Prostate gland (tissue), 2 donors: ENCODE results near the gene PIGR. TPM values are rescaled to one million over a fixed set of nuclear protein-coding genes. Genes with fewer than 3 reads are reported as not detected.

Source experiments
- DNase-seq: peaks from one replicate; pipeline ENCODE4 v3.0.0-alpha.2; 2019; ENCODE audit warnings: low spot score
- H3K27ac ChIP-seq, 2 donors: fragments of 200-600 bp; sonication (generic); 2 replicates each; pipeline ENCODE4 v1.5.1; 2017 to 2019
- H3K27me3 ChIP-seq: fragments of 200-600 bp; sonication (generic); replicated peaks from 2 replicates; pipeline ENCODE4 v1.5.1; 2019; ENCODE audit not compliant: insufficient read depth
- H3K36me3 ChIP-seq, 2 donors: fragments of 200-600 bp; sonication (generic); 1 replicate in 1 of 2; 2 replicates in 1 of 2; pipeline versions ENCODE4 v1.5.1 to v1.8.1; 2017 to 2019
- H3K4me1 ChIP-seq: fragments of 200-600 bp; sonication (generic); replicated peaks from 2 replicates; pipeline ENCODE4 v1.5.1; 2019
- H3K4me3 ChIP-seq, 2 donors: fragments of 200-600 bp; sonication (generic); 2 replicates each; pipeline ENCODE4 v1.5.1; 2017 to 2019
- H3K9me3 ChIP-seq: fragments of 200-600 bp; sonication (generic); 2 replicates; pipeline ENCODE4 v1.5.1; 2017
- CTCF ChIP-seq, 4 experiments: fragments of 200-600 bp in 2 of 4; fragments of 450-650 bp in 2 of 4; sonication (generic) in 2 of 4; IDR thresholded peaks; 1 replicate in 3 of 4; 2 replicates in 1 of 4; pipeline ENCODE4 v1.5.1; 2016 to 2019; ENCODE audit warnings: antibody characterized with exemption in 4 of 4, mild to moderate bottlenecking in 2 of 4, moderate library complexity in 2 of 4
- POLR2A ChIP-seq: fragments of 450-650 bp; IDR thresholded peaks from one replicate; pipeline ENCODE4 v1.6.1; 2016; ENCODE audit warnings: antibody characterized with exemption, mild to moderate bottlenecking
- POLR2AphosphoS5 ChIP-seq: sonication (generic); formaldehyde crosslinking; IDR thresholded peaks from one replicate; pipeline ENCODE4 v1.6.1; 2017; ENCODE audit warnings: antibody characterized with exemption
- WGBS: methylation state at CpG from one replicate; pipeline ENCODE4 v1.1.5; 2018; 5-methylcytosine and 5-hydroxymethylcytosine counted together
- intact Hi-C: fragments of 100-400 bp; cut with DNase I; formaldehyde crosslinking; loops from one replicate; pipeline ENCODE4 v1.14.2; 2022
- total RNA-seq, 2 donors: library from RNA; depleted of rRNA; stranded (reverse); fragments of >200 nt; gene quantifications; one replicate each; pipeline ENCODE4 v1.1.0, GENCODE V29; 2016

Gene PIGR
- total RNA-seq, 2 donors from 2014 or later = 1.9 to 91.7 TPM

- no peaks in the 10 kb centered on the region for H3K27me3 ChIP-seq
- no peak for DNase-seq
- no peaks in the 10 kb centered on the region for H3K4me1 ChIP-seq
- 100% methylated on average over 1 of the region's 1 CpG for WGBS
- no peaks in the 10 kb centered on the region for H3K36me3 ChIP-seq
- intact Hi-C loops = no loop called here
- no peak overlapping the region for H3K27ac ChIP-seq
- H3K4me3 ChIP-seq = no peak overlapping the region
- H3K9me3 ChIP-seq = no peaks in the 10 kb centered on the region
- TF ChIP-seq POLR2A = no peak
- TF ChIP-seq CTCF (IDR thresholded peaks at IDR 0.05) = no peak
- TF ChIP-seq POLR2AphosphoS5 = no peak
Observed at GRCh38 chr1:206883160-206883559, 63.1 kb downstream of the PIGR start.

GRCh38 chr1:206882555-206882954 lies 63.7 kb downstream of the PIGR start:
- H3K9me3 ChIP-seq = no peaks in the 10 kb centered on the region

GRCh38 chr1:206880314-206880713 lies 66.0 kb downstream of the PIGR start:
- no peak for DNase-seq
- Histone ChIP-seq H3K4me1 (no peaks in the 10 kb centered on the region), H3K27ac (no peak overlapping the region), H3K27me3 (no peaks in the 10 kb centered on the region), H3K4me3 (no peak overlapping the region), H3K36me3 (no peaks in the 10 kb centered on the region), H3K9me3 (no peaks in the 10 kb centered on the region)
- 88% methylated on average over 3 of the region's 3 CpGs for WGBS
- TF ChIP-seq POLR2AphosphoS5 (no peak), CTCF (IDR thresholded peaks at IDR 0.05) (no peak), POLR2A (no peak)
- intact Hi-C loops = no loop called here

More at GRCh38 chr1:206882555-206882954, 63.7 kb downstream of the PIGR start:
- no peak for DNase-seq
- TF ChIP-seq POLR2AphosphoS5 (no peak), POLR2A (no peak), CTCF (IDR thresholded peaks at IDR 0.05) (no peak)
- intact Hi-C loops = no loop called here
- 85% methylated on average over 3 of the region's 3 CpGs for WGBS
- no peak overlapping the region for H3K27ac ChIP-seq
- no peaks in the 10 kb centered on the region for H3K4me1 ChIP-seq
- no peak overlapping the region for H3K4me3 ChIP-seq
- H3K27me3 ChIP-seq = no peaks in the 10 kb centered on the region
- no peaks in the 10 kb centered on the region for H3K36me3 ChIP-seq

Other genes starting within 250 kb of the PIGR start
- gene IL19, start 175.7 kb downstream of the PIGR start, total RNA-seq = not detected
- not detected for gene IL10, start 174.0 kb downstream of the PIGR start, total RNA-seq
- not detected for gene IL20, start 80.8 kb downstream of the PIGR start, total RNA-seq
- not detected for gene IL24, start 49.0 kb downstream of the PIGR start, total RNA-seq
- gene FCMR, start 24.5 kb downstream of the PIGR start, total RNA-seq = 1 to 10 TPM; 1.7 to 2.2 TPM
- 1 to 10 TPM in 1 of 2 donors, not detected in 1; 2.3 TPM for gene FCAMR, start 24.0 kb upstream of the PIGR start, total RNA-seq
- gene C1orf116, start 86.3 kb upstream of the PIGR start, total RNA-seq = 100 to 1,000 TPM in 1 of 2 donors, 10 to 100 TPM in 1; 36.5 to 107 TPM
- 10 to 100 TPM in 1 of 2 donors, 1 to 10 TPM in 1; 6.2 to 10.8 TPM for gene YOD1, start 104.7 kb upstream of the PIGR start, total RNA-seq
- 1 to 10 TPM; 5.6 to 6.1 TPM for gene PFKFB2, start 106.8 kb upstream of the PIGR start, total RNA-seq
- gene C4BPB, start 142.4 kb upstream of the PIGR start, total RNA-seq = under 1 TPM in 1 of 2 donors, not detected in 1; 0.23 TPM
- gene C4BPA, start 157.8 kb upstream of the PIGR start, total RNA-seq = not detected